RWPE2 (cell line): ENCODE data around the gene DGCR8.

Source experiments
- ATAC-seq: fragments of 200-7000 bp; cut with Tn5 transposase; 3 replicates; pipeline ENCODE4 v1.9.1; 2021; ENCODE audit warnings: low read depth
- DNase-seq: peaks from one replicate; pipeline ENCODE4 v3.0.0-alpha.2; 2020; ENCODE audit warnings: low spot score
- H3K27ac ChIP-seq: fragments of 450-650 bp; 2 replicates; pipeline ENCODE4 v1.5.1; 2017; ENCODE audit warnings: mild to moderate bottlenecking; ENCODE audit not compliant: poor library complexity, severe bottlenecking
- H3K27me3 ChIP-seq: fragments of 250-450 bp; sonication (Bioruptor Pico); 2 replicates; pipeline ENCODE4 v1.5.1; 2021; ENCODE audit warnings: mild to moderate bottlenecking, moderate library complexity; ENCODE audit not compliant: insufficient read depth, poor library complexity, severe bottlenecking
- H3K36me3 ChIP-seq: fragments of 250-450 bp; sonication (Bioruptor Pico); 2 replicates; pipeline ENCODE4 v1.5.1; 2020; ENCODE audit warnings: low read depth, mild to moderate bottlenecking, moderate library complexity
- H3K4me1 ChIP-seq: fragments of 250-450 bp; sonication (Bioruptor Pico); 2 replicates; pipeline ENCODE4 v1.5.1; 2021; ENCODE audit warnings: mild to moderate bottlenecking, moderate library complexity; ENCODE audit not compliant: insufficient read depth, poor library complexity, severe bottlenecking
- H3K4me3 ChIP-seq: fragments of 250-450 bp; sonication (Bioruptor Pico); 2 replicates; pipeline ENCODE4 v1.5.1; 2021; ENCODE audit warnings: mild to moderate bottlenecking, moderate library complexity; ENCODE audit not compliant: severe bottlenecking
- H3K9me3 ChIP-seq: fragments of 250-450 bp; sonication (Bioruptor Pico); 2 replicates; pipeline ENCODE4 v1.5.1; 2021; ENCODE audit warnings: mild to moderate bottlenecking, moderate library complexity; ENCODE audit not compliant: severe bottlenecking
- TF ChIP-seq, protein P1 (sequence below): fragments of 450-650 bp; IDR thresholded peaks from one replicate; pipeline ENCODE4 v1.5.1; 2017; ENCODE audit warnings: mild to moderate bottlenecking, moderate library complexity; ENCODE audit not compliant: poor library complexity, severe bottlenecking

DGCR8 gene

GRCh38 chr22:20052309-20053259 is 27.5 kb upstream of the DGCR8 start:
- Histone ChIP-seq H3K9me3 (no peaks in the 10 kb centered on the region), H3K4me3 (no peak overlapping the region), H3K36me3 (peaks cover 18% of the 10 kb centered on the region), H3K27ac (no peak overlapping the region), H3K4me1 (no peaks in the 10 kb centered on the region), H3K27me3 (no peaks in the 10 kb centered on the region)
- ATAC-seq (0 out of 3 replicates have a peak, but pooled peaks have one; percentile 27), DNase-seq (no peak)
- TF ChIP-seq, protein P1, sequence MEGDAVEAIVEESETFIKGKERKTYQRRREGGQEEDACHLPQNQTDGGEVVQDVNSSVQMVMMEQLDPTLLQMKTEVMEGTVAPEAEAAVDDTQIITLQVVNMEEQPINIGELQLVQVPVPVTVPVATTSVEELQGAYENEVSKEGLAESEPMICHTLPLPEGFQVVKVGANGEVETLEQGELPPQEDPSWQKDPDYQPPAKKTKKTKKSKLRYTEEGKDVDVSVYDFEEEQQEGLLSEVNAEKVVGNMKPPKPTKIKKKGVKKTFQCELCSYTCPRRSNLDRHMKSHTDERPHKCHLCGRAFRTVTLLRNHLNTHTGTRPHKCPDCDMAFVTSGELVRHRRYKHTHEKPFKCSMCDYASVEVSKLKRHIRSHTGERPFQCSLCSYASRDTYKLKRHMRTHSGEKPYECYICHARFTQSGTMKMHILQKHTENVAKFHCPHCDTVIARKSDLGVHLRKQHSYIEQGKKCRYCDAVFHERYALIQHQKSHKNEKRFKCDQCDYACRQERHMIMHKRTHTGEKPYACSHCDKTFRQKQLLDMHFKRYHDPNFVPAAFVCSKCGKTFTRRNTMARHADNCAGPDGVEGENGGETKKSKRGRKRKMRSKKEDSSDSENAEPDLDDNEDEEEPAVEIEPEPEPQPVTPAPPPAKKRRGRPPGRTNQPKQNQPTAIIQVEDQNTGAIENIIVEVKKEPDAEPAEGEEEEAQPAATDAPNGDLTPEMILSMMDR, result no peak

- TF ChIP-seq, protein P1, result no peak
- DNase-seq, result no peak
- H3K4me1 ChIP-seq, result no peaks in the 10 kb centered on the region
- H3K27me3 ChIP-seq, result no peaks in the 10 kb centered on the region
- no peak overlapping the region for H3K27ac ChIP-seq
- no peaks in the 10 kb centered on the region for H3K9me3 ChIP-seq
- no peak overlapping the region for H3K4me3 ChIP-seq
- H3K36me3 ChIP-seq, result peaks cover 12% of the 10 kb centered on the region
- no peak for ATAC-seq
Measured at GRCh38 chr22:20053407-20054033, 26.5 kb upstream of the DGCR8 start.

DNA sequence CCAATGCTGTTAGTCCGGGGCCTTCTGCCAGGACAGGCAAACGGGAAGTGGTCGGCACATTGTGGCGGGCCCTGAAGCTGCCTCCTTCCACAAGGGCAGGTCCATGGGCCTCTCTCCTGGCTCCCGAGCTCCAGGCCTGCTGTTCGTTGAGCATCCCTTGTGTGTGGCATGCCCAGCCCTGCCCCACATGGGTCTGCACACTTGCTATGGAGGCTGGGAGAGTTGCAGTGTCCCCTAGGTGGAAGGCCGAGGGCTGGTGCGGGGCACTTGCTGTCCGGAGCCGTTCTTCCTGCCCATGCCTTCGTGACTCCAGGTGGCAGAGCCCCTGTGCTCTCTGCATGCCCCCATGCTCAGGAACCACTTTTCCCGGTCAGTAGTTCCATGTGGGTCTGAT is 26.0 kb upstream of the DGCR8 start:
- Histone ChIP-seq H3K36me3 (peaks cover 7% of the 10 kb centered on the region; the same call in 1 of the 2 replicates), H3K4me3 (no peak overlapping the region), H3K4me1 (no peaks in the 10 kb centered on the region), H3K27me3 (no peaks in the 10 kb centered on the region), H3K9me3 (no peaks in the 10 kb centered on the region), H3K27ac (no peak overlapping the region)
- DNase-seq (no peak), ATAC-seq (no peak)
- TF ChIP-seq, protein P1, result no peak

- H3K27me3 ChIP-seq, result no peaks in the 10 kb centered on the region
- H3K36me3 ChIP-seq, result peaks cover 7% of the 10 kb centered on the region; the same call in 1 of the 2 replicates
- no peak overlapping the region for H3K27ac ChIP-seq
- H3K4me3 ChIP-seq, result no peak overlapping the region
- TF ChIP-seq, protein P1, result no peak
- ATAC-seq, result no peak
- DNase-seq, result no peak
- no peaks in the 10 kb centered on the region for H3K9me3 ChIP-seq
- H3K4me1 ChIP-seq, result no peaks in the 10 kb centered on the region
Measured at GRCh38 chr22:20054485-20054884, 25.6 kb upstream of the DGCR8 start.
